ENCODE measurements around the gene MGMT. TPM values are rescaled to one million over a fixed set of nuclear protein-coding genes. Genes with fewer than 3 reads are reported as not detected.

MGMT gene
- total RNA-seq, 6 experiments from 2014 or later = 36.5 to 53.4 (median 42.3) TPM

GRCh38 chr10:129652521-129653201, 185.6 kb downstream of the MGMT start:
- no peak for ATAC-seq
- no peaks in the 10 kb centered on the region for H3K4me1 ChIP-seq
- 96% methylated on average over 12 of the region's 22 CpGs for WGBS (ENCODE audit: insufficient coverage, low coverage, low lambda C conversion rate, missing lambda C conversion rate)

GRCh38 chr10:129653428-129653827, 186.4 kb downstream of the MGMT start:
- no peaks in the 10 kb centered on the region for H3K4me1 ChIP-seq
- no peaks in the 10 kb centered on the region for H3K9me3 ChIP-seq
- no peaks in the 10 kb centered on the region for H3K27me3 ChIP-seq
- 100% methylated on average over 1 of the region's 8 CpGs for WGBS (ENCODE audit: insufficient coverage, low coverage, low lambda C conversion rate, missing lambda C conversion rate)
- ATAC-seq (no peak), DNase-seq (no peak)
- H3K27ac ChIP-seq = no peak overlapping the region
- intact Hi-C loops (cut with DNase I) = no loop called here
- H3K4me3 ChIP-seq = no peak overlapping the region
- TF ChIP-seq POLR2A (IDR thresholded peaks at IDR 0.05) (no peak), CTCF (IDR thresholded peaks at IDR 0.05) (no peak)
- peaks cover 0 to 6% (median 0%) of the 10 kb centered on the region in 4 donors for H3K36me3 ChIP-seq

More at GRCh38 chr10:129652521-129653201, 185.6 kb downstream of the MGMT start:
- Histone ChIP-seq H3K36me3 (peaks cover 0 to 6% (median 0%) of the 10 kb centered on the region in 4 donors), H3K27ac (no peak overlapping the region), H3K9me3 (no peaks in the 10 kb centered on the region), H3K27me3 (no peaks in the 10 kb centered on the region), H3K4me3 (no peak overlapping the region)
- DNase-seq = no peak
- intact Hi-C loops (cut with DNase I) = no loop called here
- TF ChIP-seq CTCF (IDR thresholded peaks at IDR 0.05) (no peak), POLR2A (IDR thresholded peaks at IDR 0.05) (no peak)

GRCh38 chr10:129653861-129654260, 186.8 kb downstream of the MGMT start:
- DNase-seq (no peak), ATAC-seq (no peak)
- H3K36me3 ChIP-seq = peaks cover 0 to 6% (median 0%) of the 10 kb centered on the region in 4 donors
- H3K9me3 ChIP-seq = no peaks in the 10 kb centered on the region
- intact Hi-C loops (cut with DNase I) = no loop called here
- H3K27me3 ChIP-seq = no peaks in the 10 kb centered on the region
- no peak for TF ChIP-seq CTCF (IDR thresholded peaks at IDR 0.05)
- TF ChIP-seq POLR2A (IDR thresholded peaks at IDR 0.05) = no peak
- no peak overlapping the region for H3K4me3 ChIP-seq
- 100% methylated on average over 2 of the region's 11 CpGs for WGBS (ENCODE audit: insufficient coverage, low coverage, low lambda C conversion rate, missing lambda C conversion rate)
- H3K4me1 ChIP-seq = no peaks in the 10 kb centered on the region
- no peak overlapping the region for H3K27ac ChIP-seq

GRCh38 chr10:129654461-129654860, 187.4 kb downstream of the MGMT start:
- no peaks in the 10 kb centered on the region for H3K27me3 ChIP-seq
- no peak overlapping the region for H3K27ac ChIP-seq
- peaks cover 0 to 6% (median 0%) of the 10 kb centered on the region in 4 donors for H3K36me3 ChIP-seq
- H3K4me3 ChIP-seq = no peak overlapping the region
- WGBS (ENCODE audit: insufficient coverage, low coverage, low lambda C conversion rate, missing lambda C conversion rate) = no CpG with 5 or more reads among the region's 7 CpGs
- intact Hi-C loops (cut with DNase I) = no loop called here
- TF ChIP-seq CTCF (IDR thresholded peaks at IDR 0.05) = no peak
- TF ChIP-seq POLR2A (IDR thresholded peaks at IDR 0.05) = no peak
- no peaks in the 10 kb centered on the region for H3K9me3 ChIP-seq
- DNase-seq (no peak), ATAC-seq (no peak)
- no peaks in the 10 kb centered on the region for H3K4me1 ChIP-seq
